Esophagus (tissue), 2 donors: ENCODE results near the gene ANP32A. TPM values are rescaled to one million over a fixed set of nuclear protein-coding genes. Genes with fewer than 3 reads are reported as not detected.

Experiments used
- H3K27ac ChIP-seq, 2 donors: one replicate each; pipeline ENCODE4 v1.5.1; 2013; ENCODE audit warnings: low read depth in 2 of 2, mild to moderate bottlenecking in 2 of 2, inconsistent platforms in 1 of 2, low read length in 1 of 2, moderate library complexity in 1 of 2
- H3K27me3 ChIP-seq, 2 donors: one replicate each; pipeline ENCODE4 v1.6.1; 2013; ENCODE audit warnings: low read length in 2 of 2, control low read depth in 1 of 2, mild to moderate bottlenecking in 1 of 2; ENCODE audit not compliant: insufficient read depth in 2 of 2, control insufficient read depth in 1 of 2
- H3K36me3 ChIP-seq, 2 donors: one replicate each; pipeline ENCODE4 v1.6.1; 2013; ENCODE audit warnings: low read length in 1 of 2; ENCODE audit not compliant: control insufficient read depth in 2 of 2, insufficient read depth in 2 of 2
- H3K4me1 ChIP-seq, 2 donors: one replicate each; pipeline ENCODE4 v1.6.1; 2013; ENCODE audit warnings: low read length in 1 of 2; ENCODE audit not compliant: control insufficient read depth in 2 of 2, insufficient read depth in 2 of 2
- H3K4me3 ChIP-seq, 2 donors: one replicate each; pipeline ENCODE4 v1.5.1; 2013; ENCODE audit warnings: low read length in 2 of 2, mild to moderate bottlenecking in 2 of 2, low read depth in 1 of 2, moderate library complexity in 1 of 2
- H3K9me3 ChIP-seq, 2 donors: one replicate each; pipeline ENCODE4 v1.6.1; 2013; ENCODE audit warnings: mild to moderate bottlenecking in 2 of 2, low read depth in 1 of 2, low read length in 1 of 2, moderate library complexity in 1 of 2; ENCODE audit not compliant: control insufficient read depth in 2 of 2, insufficient read depth in 1 of 2
- WGBS, 2 donors: extraction: QIAGEN DNeasy Blood & Tissue Kit; methylation state at CpG; one replicate each; pipeline ENCODE4 v1.1.7; 2013; 5-methylcytosine and 5-hydroxymethylcytosine counted together
- polyA plus RNA-seq, 2 donors: library from polyadenylated mRNA; stranded (reverse); fragments of 200-250 nt; gene quantifications; one replicate each; pipeline ENCODE4 v1.2.3, GENCODE V29; 2013
- donor health status: healthy with polysubstance abuse.
- donor health status: Bipolar disorder and iron deficiency.

Gene ANP32A
- polyA plus RNA-seq, 2 donors, result 45.5 to 51.7 TPM

DNA sequence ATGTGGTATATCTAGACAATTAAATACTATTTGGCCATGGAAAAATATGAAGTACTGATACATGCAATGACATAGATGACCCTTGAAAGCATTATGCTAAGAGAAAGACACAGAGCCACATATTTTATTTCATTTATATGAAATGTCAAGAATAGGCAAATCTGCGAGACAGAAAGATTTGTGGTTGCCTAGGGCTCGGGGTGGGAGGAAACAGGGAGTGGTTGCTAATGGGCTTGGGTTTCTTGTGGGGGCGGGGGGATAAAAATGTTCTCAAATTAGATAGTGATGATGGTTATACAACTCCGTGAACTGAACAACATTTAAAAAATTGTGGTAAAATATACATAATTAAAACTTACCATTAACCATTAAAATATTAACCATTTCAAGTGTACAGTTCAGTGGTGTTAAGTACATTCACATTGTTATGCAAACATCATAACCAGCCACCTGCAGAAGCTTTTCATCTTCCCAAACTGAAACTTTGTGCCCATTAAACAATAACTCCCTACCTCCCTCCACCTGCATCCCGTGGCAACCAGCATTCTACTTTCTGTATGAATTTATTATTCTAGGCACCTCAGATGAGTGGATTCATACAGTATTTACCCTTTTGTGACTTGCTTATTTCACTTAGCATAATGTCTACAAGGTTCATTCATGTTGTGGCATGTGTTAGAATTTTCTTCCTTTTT, 24.3 kb upstream of the ANP32A start:
- H3K27me3 ChIP-seq, result peaks cover 0 to 14% of the 10 kb centered on the region in 2 donors
- no peak overlapping the region for H3K4me3 ChIP-seq
- no peaks in the 10 kb centered on the region for H3K9me3 ChIP-seq
- H3K4me1 ChIP-seq, result peaks cover 2 to 5% of the 10 kb centered on the region in 2 donors
- no peaks in the 10 kb centered on the region for H3K36me3 ChIP-seq
- WGBS, 2 donors, result 60 to 63% methylated on average over 5 of the region's 5 CpGs
- no peak overlapping the region for H3K27ac ChIP-seq

DNA sequence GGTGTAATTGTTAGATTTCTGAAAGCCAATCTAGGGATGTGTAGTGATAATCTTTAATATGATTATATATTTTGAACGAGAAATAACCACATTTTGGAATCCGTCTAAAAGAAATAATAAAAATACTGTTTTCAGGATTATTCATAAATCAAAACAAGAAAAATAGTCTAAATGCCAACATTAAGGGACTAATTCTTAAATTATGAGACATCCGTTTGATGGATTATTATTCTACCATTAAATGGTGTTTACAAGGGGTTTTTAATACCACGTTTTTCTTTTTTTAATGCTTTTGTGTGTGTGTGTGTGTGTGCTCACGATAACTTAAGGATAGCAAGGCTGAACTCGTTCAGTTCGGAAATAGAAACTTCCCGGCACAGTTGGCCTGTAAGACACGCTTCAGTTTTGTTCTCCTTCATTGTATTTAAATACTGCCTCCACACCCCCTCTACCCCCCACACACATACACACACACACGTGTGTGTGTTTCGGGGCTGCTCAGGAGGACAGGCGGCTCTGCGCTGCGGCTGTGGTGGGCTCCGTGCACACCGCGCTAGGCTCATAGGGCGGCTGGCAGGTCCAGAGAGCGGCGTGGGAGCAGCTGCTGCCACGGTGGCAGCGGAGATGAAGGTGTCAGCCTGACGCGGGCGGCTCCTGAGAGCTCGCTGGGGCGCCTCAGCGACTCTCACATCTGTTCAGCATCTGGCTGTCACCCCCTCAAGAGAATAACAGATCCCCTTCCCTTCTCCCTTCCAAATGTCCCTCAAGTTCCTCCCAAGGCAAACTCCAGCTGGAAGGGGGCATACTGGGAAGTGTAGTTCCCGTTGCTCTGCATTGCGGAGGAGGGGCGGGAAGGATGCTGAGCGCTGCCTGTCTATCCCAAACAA, 23.0 kb upstream of the ANP32A start:
- peaks cover 2 to 5% of the 10 kb centered on the region in 2 donors for H3K4me1 ChIP-seq
- H3K27me3 ChIP-seq, result peaks cover 0 to 14% of the 10 kb centered on the region in 2 donors
- no peak overlapping the region for H3K27ac ChIP-seq
- 7 to 8% methylated on average over 31 to 32 of the region's 32 CpGs for WGBS, 2 donors
- H3K4me3 ChIP-seq, result peak overlapping the region; percentile 11 to 40
- H3K9me3 ChIP-seq, result peaks cover 0 to 3% of the 10 kb centered on the region in 2 donors
- no peaks in the 10 kb centered on the region for H3K36me3 ChIP-seq

DNA sequence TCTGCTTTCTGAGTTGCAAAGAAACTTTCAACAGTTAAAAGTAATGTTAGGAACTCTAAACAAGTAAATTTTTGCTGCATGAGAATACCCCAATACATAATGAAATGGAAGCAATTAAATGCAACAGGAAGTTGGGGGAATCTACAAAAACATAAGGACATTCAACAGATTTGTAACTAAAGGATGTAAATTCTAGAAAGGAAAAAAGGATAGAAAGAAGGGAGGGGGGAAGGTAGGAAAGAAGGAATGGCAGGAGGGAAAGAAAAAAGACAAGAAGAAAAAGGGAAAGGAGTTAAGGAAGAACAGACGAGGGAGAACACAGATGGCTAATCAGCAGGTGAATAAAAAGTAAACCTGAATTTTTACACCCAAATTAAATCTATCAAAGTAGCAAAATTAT, 22.3 kb upstream of the ANP32A start:
- WGBS, 2 donors, result 73 to 94% methylated on average over 1 of the region's 1 CpG
- H3K27me3 ChIP-seq, result peaks cover 0 to 14% of the 10 kb centered on the region in 2 donors
- H3K36me3 ChIP-seq, result no peaks in the 10 kb centered on the region
- H3K4me3 ChIP-seq, result no peak overlapping the region
- peaks cover 0 to 3% of the 10 kb centered on the region in 2 donors for H3K9me3 ChIP-seq
- peaks cover 2 to 5% of the 10 kb centered on the region in 2 donors for H3K4me1 ChIP-seq
- H3K27ac ChIP-seq, result no peak overlapping the region

DNA sequence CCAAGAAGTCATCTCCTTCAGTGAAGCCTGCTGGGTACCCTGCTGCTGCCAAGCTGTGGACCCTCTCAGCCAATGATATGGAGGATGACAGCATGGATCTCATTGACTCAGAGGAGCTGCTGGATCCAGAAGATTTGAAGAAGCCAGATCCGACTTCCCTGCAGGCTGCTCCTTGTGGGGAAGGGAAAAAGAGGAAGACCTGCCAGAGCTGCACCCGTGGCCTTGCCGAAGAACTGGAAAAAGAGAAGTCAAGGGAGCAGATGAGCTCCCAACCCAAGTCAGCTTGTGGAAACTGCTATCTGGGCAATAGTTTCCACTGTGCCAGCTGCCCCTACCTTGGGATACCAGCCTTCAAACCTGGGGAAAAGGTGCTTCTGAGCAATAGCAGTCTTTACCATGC, 13.7 kb upstream of the ANP32A start:
- no peak overlapping the region for H3K4me3 ChIP-seq
- WGBS, 2 donors, result 72 to 89% methylated on average over 3 of the region's 3 CpGs
- no peaks in the 10 kb centered on the region for H3K27me3 ChIP-seq
- H3K4me1 ChIP-seq, result no peaks in the 10 kb centered on the region
- H3K27ac ChIP-seq, result no peak overlapping the region
- H3K9me3 ChIP-seq, result peaks cover 0 to 6% of the 10 kb centered on the region in 2 donors
- no peaks in the 10 kb centered on the region for H3K36me3 ChIP-seq

DNA sequence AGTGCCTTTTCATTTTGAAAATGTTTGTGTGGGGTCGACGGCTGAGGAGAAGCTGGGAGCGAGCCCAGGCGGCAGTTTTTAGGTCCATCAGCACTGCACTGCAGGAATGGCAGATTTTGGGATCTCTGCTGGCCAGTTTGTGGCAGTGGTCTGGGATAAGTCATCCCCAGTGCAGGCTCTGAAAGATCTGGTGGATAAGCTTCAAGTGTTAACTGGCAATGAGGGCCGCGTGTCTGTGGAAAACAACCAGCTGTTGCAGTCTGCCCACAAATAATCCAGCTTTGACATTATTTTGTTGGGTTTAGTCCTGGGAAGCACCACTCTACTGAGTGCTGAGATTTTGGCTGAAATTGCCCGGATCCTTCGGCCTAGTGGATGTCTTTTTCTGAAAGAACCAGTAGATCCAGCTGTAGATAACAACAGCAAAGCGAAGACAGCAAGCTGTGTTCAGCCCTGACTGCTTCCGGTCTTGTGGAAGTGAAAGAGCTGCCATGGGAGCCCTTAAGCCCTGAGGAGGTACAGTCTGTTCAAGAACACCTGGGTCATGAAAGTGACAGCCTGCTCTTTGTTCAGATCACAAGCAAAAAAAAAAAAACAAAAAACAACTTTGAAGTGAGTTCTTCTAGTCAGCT, 13.1 kb upstream of the ANP32A start:
- no peaks in the 10 kb centered on the region for H3K27me3 ChIP-seq
- H3K27ac ChIP-seq, result no peak overlapping the region
- no peaks in the 10 kb centered on the region for H3K36me3 ChIP-seq
- no peaks in the 10 kb centered on the region for H3K4me1 ChIP-seq
- H3K4me3 ChIP-seq, result no peak overlapping the region
- peaks cover 0 to 5% of the 10 kb centered on the region in 2 donors for H3K9me3 ChIP-seq
- 67 to 69% methylated on average over 10 of the region's 10 CpGs for WGBS, 2 donors

DNA sequence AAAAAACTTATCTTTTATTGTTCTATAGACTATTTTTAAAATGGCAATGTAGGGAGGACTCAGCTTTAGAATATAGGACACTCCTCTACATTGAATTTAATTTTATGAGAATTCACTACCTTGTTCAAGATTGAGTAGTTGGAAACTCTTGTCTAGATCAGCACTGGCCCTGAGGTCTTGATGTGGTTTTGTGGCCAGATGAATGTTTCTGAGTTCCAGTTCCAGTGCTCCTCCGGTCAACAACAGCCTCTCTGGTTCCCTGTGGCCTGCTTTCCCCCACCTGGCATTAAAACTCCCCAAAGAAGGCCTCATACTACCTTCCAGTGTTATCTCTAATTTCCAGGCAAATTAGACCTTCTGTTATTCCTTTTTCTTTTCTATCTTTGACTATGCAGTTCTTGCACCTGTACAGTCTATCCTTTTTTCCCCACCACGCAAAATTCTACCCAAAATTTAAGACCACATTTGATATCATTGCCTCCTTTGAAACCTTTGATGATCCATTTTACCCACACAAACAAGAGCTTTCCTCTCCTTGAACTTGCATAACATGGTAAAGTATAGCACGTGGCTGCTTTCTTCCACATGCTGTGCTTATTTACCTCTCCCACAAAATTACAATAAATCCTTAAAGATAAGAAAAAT, 9.6 kb upstream of the ANP32A start:
- Histone ChIP-seq H3K36me3 (no peaks in the 10 kb centered on the region), H3K27me3 (no peaks in the 10 kb centered on the region)

DNA sequence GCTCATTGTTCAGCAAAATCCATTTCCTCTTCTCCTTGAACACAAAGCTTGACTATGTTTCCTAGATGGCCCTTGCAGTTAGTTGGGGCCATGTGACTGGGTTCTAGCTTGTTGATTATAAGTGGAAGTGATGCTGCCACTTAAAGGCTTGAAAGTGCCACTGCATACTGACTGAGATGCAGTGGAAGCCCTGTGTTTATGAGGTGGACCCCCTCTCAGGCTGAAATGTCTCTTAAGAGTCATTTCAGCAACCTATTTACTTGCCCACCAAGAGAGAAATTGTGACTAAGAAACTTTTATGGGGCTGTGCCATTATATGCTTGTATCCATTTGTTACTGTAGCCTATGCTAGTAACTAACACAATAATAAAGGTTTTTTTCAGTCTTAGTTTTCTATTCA, 8.4 kb upstream of the ANP32A start:
- no peaks in the 10 kb centered on the region for H3K27me3 ChIP-seq
- H3K36me3 ChIP-seq, result no peaks in the 10 kb centered on the region
- H3K4me3 ChIP-seq, result no peak overlapping the region
- no peaks in the 10 kb centered on the region for H3K4me1 ChIP-seq
- no peaks in the 10 kb centered on the region for H3K9me3 ChIP-seq
- H3K27ac ChIP-seq, result no peak overlapping the region

More for the DNA sequence above, 9.6 kb upstream of the ANP32A start:
- Histone ChIP-seq H3K4me1 (no peaks in the 10 kb centered on the region), H3K9me3 (no peaks in the 10 kb centered on the region), H3K4me3 (no peak overlapping the region), H3K27ac (no peak overlapping the region)
- 46 to 50% methylated on average over 3 of the region's 3 CpGs for WGBS, 2 donors

DNA sequence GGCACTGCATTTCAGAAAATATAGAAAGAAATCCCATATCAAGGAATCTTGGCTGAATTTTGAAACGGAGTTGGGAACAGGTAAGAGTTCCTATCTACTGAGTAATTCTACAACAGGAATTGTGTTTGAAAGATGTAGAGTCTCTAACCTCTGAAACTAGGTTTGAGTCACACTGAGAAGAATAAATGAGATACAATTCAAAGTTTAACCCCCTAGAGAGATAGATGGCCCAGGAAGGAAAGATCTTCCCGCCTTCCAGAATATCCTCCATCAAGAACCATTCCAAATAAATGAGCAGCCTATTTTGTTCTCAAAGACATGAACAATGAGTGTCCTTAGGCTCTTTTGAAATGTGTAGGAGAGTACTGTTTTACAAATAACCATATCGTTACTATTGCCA, 2.9 kb upstream of the ANP32A start:
- Histone ChIP-seq H3K27ac (no peak overlapping the region), H3K27me3 (no peaks in the 10 kb centered on the region), H3K4me3 (no peak overlapping the region), H3K36me3 (no peaks in the 10 kb centered on the region), H3K9me3 (no peaks in the 10 kb centered on the region), H3K4me1 (no peaks in the 10 kb centered on the region)
- WGBS, 2 donors, result 94 to 96% methylated on average over 3 of the region's 3 CpGs

DNA sequence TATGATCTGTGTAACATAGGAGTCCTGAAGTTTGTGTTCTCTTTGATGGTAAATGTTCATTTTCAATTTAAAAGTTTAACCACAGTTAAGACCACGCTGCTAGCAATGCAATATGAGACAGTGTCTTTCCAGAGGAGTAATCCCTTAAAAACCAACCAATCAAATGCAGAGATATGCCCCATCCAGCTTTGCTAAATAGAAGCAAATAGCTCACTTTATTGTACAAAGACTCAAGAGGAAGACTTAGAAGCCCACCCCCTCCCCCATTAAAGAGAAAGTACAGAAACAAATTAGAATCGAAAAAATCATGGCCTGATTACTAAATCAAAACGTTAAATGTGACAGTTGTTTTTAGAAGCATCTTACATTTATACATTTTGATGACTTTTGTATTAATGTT, 2.1 kb upstream of the ANP32A start:
- no peaks in the 10 kb centered on the region for H3K27me3 ChIP-seq
- no peaks in the 10 kb centered on the region for H3K9me3 ChIP-seq
- H3K4me1 ChIP-seq, result no peaks in the 10 kb centered on the region
- no peak overlapping the region for H3K27ac ChIP-seq
- H3K36me3 ChIP-seq, result no peaks in the 10 kb centered on the region
- WGBS, 2 donors, result 62 to 67% methylated on average over 3 of the region's 3 CpGs
- H3K4me3 ChIP-seq, result no peak overlapping the region
